ENCODE data around the gene GRIN1. TPM values are rescaled to one million over a fixed set of nuclear protein-coding genes. Genes with fewer than 3 reads are reported as not detected.

Gene GRIN1
- total and polyA plus RNA-seq, 2 experiments from 2014 or later = not detected

- H3K4me3 ChIP-seq = no peak overlapping the region
- H3K9me2 ChIP-seq (replicated peaks; ENCODE audit: insufficient read depth) = no peaks in the 10 kb centered on the region
- H3K9me3 ChIP-seq (ENCODE audit: low read depth) = no peaks in the 10 kb centered on the region
- H3K27ac ChIP-seq = no peak overlapping the region
- H3K4me1 ChIP-seq (ENCODE audit: insufficient read depth) = no peaks in the 10 kb centered on the region
- no peak overlapping the region for H2AFZ ChIP-seq
- H4K20me1 ChIP-seq (ENCODE audit: insufficient read depth, poor library complexity, severe bottlenecking) = no peaks in the 10 kb centered on the region
- DNase-seq (ENCODE audit: low spot score) = no peak
- H3K36me3 ChIP-seq (replicated peaks; ENCODE audit: insufficient read depth, low read depth) = no peaks in the 10 kb centered on the region
- TF ChIP-seq EZH2phosphoT487 (IDR thresholded peaks at IDR 0.05; ENCODE audit: low read depth, severe bottlenecking, unreplicated experiment) (no peak), CTCF (IDR thresholded peaks at IDR 0.05; ENCODE audit: poor library complexity) (no peak), EZH2 (IDR thresholded peaks at IDR 0.05; ENCODE audit: borderline replicate concordance) (no peak)
- H3K79me2 ChIP-seq = no peaks in the 10 kb centered on the region
- no peak overlapping the region for H3K4me2 ChIP-seq
- H3K27me3 ChIP-seq = peaks cover 4% of the 10 kb centered on the region
- 89% methylated on average over 19 of the region's 19 CpGs for WGBS (ENCODE audit: low lambda C conversion rate, missing lambda C conversion rate)
Measured at GRCh38 chr9:137148661-137149060, 9.7 kb downstream of the GRIN1 start.

GRCh38 chr9:137149363-137149762, 10.4 kb downstream of the GRIN1 start:
- no peaks in the 10 kb centered on the region for H3K9me3 ChIP-seq (ENCODE audit: low read depth)
- TF ChIP-seq EZH2 (IDR thresholded peaks at IDR 0.05; ENCODE audit: borderline replicate concordance) (no peak), CTCF (IDR thresholded peaks at IDR 0.05; ENCODE audit: poor library complexity) (no peak), EZH2phosphoT487 (IDR thresholded peaks at IDR 0.05; ENCODE audit: low read depth, severe bottlenecking, unreplicated experiment) (no peak)
- WGBS (ENCODE audit: low lambda C conversion rate, missing lambda C conversion rate) = 77% methylated on average over 5 of the region's 5 CpGs

GRCh38 chr9:137149942-137150616, 11.1 kb downstream of the GRIN1 start:
- Histone ChIP-seq H3K79me2 (no peaks in the 10 kb centered on the region), H3K27me3 (peaks cover 4% of the 10 kb centered on the region), H3K9me3 (ENCODE audit: low read depth) (no peaks in the 10 kb centered on the region), H3K4me1 (ENCODE audit: insufficient read depth) (no peaks in the 10 kb centered on the region), H3K9me2 (replicated peaks; ENCODE audit: insufficient read depth) (no peaks in the 10 kb centered on the region), H3K36me3 (replicated peaks; ENCODE audit: insufficient read depth, low read depth) (no peaks in the 10 kb centered on the region), H4K20me1 (ENCODE audit: insufficient read depth, poor library complexity, severe bottlenecking) (no peaks in the 10 kb centered on the region), H3K27ac (no peak overlapping the region), H3K4me3 (no peak overlapping the region), H3K4me2 (no peak overlapping the region), H2AFZ (no peak overlapping the region)
- 78% methylated on average over 18 of the region's 20 CpGs for WGBS (ENCODE audit: low lambda C conversion rate, missing lambda C conversion rate)
- no peak for DNase-seq (ENCODE audit: low spot score)
- TF ChIP-seq EZH2phosphoT487 (IDR thresholded peaks at IDR 0.05; ENCODE audit: low read depth, severe bottlenecking, unreplicated experiment) (no peak), CTCF (IDR thresholded peaks at IDR 0.05; ENCODE audit: poor library complexity) (no peak), EZH2 (IDR thresholded peaks at IDR 0.05; ENCODE audit: borderline replicate concordance) (no peak)

More at GRCh38 chr9:137149363-137149762, 10.4 kb downstream of the GRIN1 start:
- Histone ChIP-seq H3K79me2 (no peaks in the 10 kb centered on the region), H3K36me3 (replicated peaks; ENCODE audit: insufficient read depth, low read depth) (no peaks in the 10 kb centered on the region), H2AFZ (no peak overlapping the region), H3K27ac (no peak overlapping the region), H4K20me1 (ENCODE audit: insufficient read depth, poor library complexity, severe bottlenecking) (no peaks in the 10 kb centered on the region), H3K4me2 (no peak overlapping the region), H3K9me2 (replicated peaks; ENCODE audit: insufficient read depth) (no peaks in the 10 kb centered on the region), H3K4me1 (ENCODE audit: insufficient read depth) (no peaks in the 10 kb centered on the region), H3K4me3 (no peak overlapping the region), H3K27me3 (peaks cover 4% of the 10 kb centered on the region)
- DNase-seq (ENCODE audit: low spot score) = no peak

Data from hepatocyte (in vitro differentiated cells).